ENCODE data around the gene DUSP9.

The DUSP9 gene

GRCh38 chrX:153641627-153642026 is 5.4 kb upstream of the DUSP9 start:
- TF ChIP-seq SIN3A (IDR thresholded peaks at IDR 0.05; ENCODE audit: borderline replicate concordance, insufficient read depth, low read length): no peak
- TF ChIP-seq FOXP2 (optimal IDR thresholded peaks at IDR 0.05; ENCODE audit: borderline replicate concordance, extremely low read depth, extremely low read length, insufficient read depth): no peak
- TF ChIP-seq, protein P1, sequence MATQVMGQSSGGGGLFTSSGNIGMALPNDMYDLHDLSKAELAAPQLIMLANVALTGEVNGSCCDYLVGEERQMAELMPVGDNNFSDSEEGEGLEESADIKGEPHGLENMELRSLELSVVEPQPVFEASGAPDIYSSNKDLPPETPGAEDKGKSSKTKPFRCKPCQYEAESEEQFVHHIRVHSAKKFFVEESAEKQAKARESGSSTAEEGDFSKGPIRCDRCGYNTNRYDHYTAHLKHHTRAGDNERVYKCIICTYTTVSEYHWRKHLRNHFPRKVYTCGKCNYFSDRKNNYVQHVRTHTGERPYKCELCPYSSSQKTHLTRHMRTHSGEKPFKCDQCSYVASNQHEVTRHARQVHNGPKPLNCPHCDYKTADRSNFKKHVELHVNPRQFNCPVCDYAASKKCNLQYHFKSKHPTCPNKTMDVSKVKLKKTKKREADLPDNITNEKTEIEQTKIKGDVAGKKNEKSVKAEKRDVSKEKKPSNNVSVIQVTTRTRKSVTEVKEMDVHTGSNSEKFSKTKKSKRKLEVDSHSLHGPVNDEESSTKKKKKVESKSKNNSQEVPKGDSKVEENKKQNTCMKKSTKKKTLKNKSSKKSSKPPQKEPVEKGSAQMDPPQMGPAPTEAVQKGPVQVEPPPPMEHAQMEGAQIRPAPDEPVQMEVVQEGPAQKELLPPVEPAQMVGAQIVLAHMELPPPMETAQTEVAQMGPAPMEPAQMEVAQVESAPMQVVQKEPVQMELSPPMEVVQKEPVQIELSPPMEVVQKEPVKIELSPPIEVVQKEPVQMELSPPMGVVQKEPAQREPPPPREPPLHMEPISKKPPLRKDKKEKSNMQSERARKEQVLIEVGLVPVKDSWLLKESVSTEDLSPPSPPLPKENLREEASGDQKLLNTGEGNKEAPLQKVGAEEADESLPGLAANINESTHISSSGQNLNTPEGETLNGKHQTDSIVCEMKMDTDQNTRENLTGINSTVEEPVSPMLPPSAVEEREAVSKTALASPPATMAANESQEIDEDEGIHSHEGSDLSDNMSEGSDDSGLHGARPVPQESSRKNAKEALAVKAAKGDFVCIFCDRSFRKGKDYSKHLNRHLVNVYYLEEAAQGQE (IDR thresholded peaks at IDR 0.05; ENCODE audit: insufficient read depth in 1 of 2, low read depth in 2 of 2, low read length in 2 of 2): no peak
- TF ChIP-seq POLR2AphosphoS5 (IDR thresholded peaks at IDR 0.05; ENCODE audit: low read depth, low read length): no peak
- TF ChIP-seq TAF1 (IDR thresholded peaks at IDR 0.05; ENCODE audit: borderline replicate concordance, insufficient read depth, low read length): no peak

GRCh38 chrX:153642051-153642654 is 4.8 kb upstream of the DUSP9 start:
- no peak for TF ChIP-seq FOXP2 (optimal IDR thresholded peaks at IDR 0.05; ENCODE audit: borderline replicate concordance, extremely low read depth, extremely low read length, insufficient read depth)
- TF ChIP-seq, protein P1 (IDR thresholded peaks at IDR 0.05; ENCODE audit: insufficient read depth in 1 of 2, low read depth in 2 of 2, low read length in 2 of 2): no peak
- no peak for TF ChIP-seq TAF1 (IDR thresholded peaks at IDR 0.05; ENCODE audit: borderline replicate concordance, insufficient read depth, low read length)
- TF ChIP-seq POLR2AphosphoS5 (IDR thresholded peaks at IDR 0.05; ENCODE audit: low read depth, low read length): no peak
- no peak for TF ChIP-seq SIN3A (IDR thresholded peaks at IDR 0.05; ENCODE audit: borderline replicate concordance, insufficient read depth, low read length)

DNA sequence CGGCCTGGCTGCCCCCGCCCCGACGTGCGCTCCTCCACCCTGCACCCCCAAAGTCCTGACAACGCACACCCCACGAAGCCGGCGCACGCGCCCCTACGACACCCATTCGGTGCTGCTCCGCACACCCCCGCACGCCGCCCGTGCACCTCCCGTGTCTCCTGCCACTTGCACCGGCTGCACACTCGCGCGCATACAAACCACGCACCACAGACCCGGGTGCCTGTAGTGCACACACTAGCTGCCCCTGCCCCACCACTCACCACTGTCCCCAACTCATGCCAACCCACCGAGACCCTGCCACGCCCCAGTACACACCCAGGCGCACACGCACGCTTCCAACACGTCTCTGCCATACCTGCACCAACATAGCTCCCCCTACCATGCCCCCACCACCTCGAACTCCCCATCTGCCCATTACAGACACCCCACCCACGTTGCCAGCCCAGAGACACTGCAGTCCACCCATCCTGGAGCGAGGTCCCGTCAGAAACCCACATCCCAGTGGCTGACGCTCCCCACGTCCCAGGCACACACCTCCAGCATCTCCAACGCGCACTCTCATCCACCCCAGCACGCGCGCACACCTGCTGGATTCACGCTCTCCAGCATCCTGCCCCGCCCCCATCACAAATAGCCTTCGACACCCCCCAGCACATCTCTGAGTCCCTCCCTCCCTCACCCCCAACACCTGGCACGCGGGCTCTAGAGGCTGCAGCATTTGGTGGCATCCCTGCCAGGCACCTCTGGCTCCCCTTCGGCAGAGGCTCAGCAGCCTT is 4.2 kb upstream of the DUSP9 start:
- TF ChIP-seq POLR2AphosphoS5 (IDR thresholded peaks at IDR 0.05; ENCODE audit: low read depth, low read length) (no peak), SIN3A (IDR thresholded peaks at IDR 0.05; ENCODE audit: borderline replicate concordance, insufficient read depth, low read length) (no peak), FOXP2 (optimal IDR thresholded peaks at IDR 0.05; ENCODE audit: borderline replicate concordance, extremely low read depth, extremely low read length, insufficient read depth) (no peak), TAF1 (IDR thresholded peaks at IDR 0.05; ENCODE audit: borderline replicate concordance, insufficient read depth, low read length) (no peak)
- TF ChIP-seq, protein P1 (IDR thresholded peaks at IDR 0.05; ENCODE audit: insufficient read depth in 1 of 2, low read depth in 2 of 2, low read length in 2 of 2): no peak

DNA sequence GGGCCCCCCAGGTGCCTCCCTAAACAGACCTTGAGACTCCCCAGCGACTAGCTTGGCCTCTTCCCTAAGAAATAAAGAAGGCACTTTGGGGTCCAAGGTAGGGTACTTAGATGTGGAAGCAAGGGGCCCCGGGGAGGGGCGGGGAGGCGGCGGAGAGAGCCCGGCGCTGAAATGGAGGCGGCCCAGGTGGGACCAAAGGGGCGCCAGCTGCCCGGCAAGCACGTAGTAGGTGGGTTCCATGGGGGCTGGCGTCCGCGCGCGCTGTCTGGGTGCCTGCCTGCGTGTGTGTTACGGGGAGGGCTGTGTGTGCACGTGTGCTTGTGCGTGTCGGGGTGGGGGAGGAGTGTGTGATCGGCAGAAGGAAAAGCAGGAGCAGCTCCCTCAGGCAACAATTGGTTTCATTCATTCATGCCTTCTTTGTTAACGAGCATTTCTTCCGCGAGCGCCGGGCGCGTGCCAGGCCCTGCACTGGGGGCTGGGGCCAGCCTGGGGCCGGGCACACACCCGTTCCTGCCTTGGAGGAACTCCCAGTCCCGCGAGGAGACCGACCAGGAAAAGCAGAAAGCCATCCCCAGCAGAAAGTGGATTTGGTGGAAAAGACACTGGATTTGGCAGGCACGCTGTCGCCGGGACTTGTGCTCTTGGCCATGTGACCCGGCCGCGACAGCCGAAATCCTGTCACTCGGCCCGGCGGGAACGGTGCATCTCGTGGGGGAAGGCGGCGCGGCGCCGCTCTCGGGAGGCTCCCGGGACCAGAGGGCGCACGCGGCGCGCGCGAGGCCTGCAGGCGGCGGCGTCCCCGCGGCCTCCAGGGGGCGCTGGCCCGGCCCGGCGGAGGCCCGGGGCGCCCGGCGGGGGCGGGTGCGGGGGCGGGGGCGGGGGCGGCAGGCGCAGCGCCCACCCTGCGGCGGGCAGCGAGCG is 3.3 kb upstream of the DUSP9 start:
- TF ChIP-seq, protein P1 (IDR thresholded peaks at IDR 0.05; ENCODE audit: insufficient read depth in 1 of 2, low read depth in 2 of 2, low read length in 2 of 2): no peak
- TF ChIP-seq POLR2AphosphoS5 (IDR thresholded peaks at IDR 0.05; ENCODE audit: low read depth, low read length) (no peak), FOXP2 (optimal IDR thresholded peaks at IDR 0.05; ENCODE audit: borderline replicate concordance, extremely low read depth, extremely low read length, insufficient read depth) (no peak), TAF1 (IDR thresholded peaks at IDR 0.05; ENCODE audit: borderline replicate concordance, insufficient read depth, low read length) (no peak), SIN3A (IDR thresholded peaks at IDR 0.05; ENCODE audit: borderline replicate concordance, insufficient read depth, low read length) (no peak)
